COLO829 (cell line): ENCODE measurements around the gene TMEM134.
"Not testable (repeated sequence)": the region's sequence is repeated elsewhere in the genome, so short reads cannot be mapped to it uniquely, and the experiment has no call there.

Experiments
- DNase-seq: peaks from one replicate; pipeline ENCODE4 v3.0.0; 2012; ENCODE audit warnings: low spot score

TMEM134 gene

DNA sequence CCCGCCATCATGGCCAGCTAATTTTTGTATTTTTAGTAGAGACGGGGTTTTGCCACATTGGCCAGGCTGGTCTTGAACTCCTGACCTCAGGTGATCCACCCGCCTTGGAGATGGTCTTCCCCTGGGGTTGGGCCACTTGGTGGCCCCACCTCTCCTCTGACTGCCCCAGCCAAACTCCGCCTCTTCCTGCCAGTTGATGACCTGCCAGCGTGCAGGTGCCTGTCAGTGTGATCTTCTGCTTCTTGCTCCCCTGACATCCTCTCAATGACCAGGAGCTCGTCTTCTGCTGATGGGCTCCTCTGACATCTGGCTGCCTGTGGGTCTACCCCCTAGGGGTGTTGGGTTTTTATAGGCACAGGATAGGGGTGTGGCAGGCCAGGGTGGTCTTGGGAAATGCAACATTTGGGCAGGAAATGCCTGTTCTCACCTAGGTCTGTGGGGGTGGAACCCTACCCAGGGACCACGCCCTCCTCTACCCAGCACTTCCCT is 16.9 kb upstream of the TMEM134 start:
- DNase-seq: not testable (repeated sequence)

DNA sequence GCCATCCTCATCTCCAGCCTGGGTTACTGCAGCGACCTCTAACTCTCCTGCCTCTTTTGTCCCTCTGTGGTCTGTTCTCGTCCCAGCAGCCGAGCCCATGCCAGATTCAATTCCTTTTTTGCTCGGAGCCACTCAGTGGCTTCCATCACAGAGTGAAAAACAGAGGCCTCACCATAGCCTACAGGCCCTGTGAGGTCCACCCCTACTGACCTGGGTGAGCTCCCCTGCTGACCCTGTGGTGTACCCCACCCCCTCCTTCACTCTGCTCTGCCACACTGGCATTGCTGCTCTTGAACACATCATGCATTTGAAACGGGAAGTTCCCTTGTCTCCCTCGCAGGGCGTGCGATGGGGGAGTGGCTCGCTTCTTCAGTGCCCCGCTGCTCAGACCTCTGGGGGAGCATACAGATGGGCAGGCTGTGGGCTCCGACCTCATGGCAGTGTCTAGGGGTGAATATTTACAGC is 15.8 kb upstream of the TMEM134 start:
- no peak for DNase-seq

DNA sequence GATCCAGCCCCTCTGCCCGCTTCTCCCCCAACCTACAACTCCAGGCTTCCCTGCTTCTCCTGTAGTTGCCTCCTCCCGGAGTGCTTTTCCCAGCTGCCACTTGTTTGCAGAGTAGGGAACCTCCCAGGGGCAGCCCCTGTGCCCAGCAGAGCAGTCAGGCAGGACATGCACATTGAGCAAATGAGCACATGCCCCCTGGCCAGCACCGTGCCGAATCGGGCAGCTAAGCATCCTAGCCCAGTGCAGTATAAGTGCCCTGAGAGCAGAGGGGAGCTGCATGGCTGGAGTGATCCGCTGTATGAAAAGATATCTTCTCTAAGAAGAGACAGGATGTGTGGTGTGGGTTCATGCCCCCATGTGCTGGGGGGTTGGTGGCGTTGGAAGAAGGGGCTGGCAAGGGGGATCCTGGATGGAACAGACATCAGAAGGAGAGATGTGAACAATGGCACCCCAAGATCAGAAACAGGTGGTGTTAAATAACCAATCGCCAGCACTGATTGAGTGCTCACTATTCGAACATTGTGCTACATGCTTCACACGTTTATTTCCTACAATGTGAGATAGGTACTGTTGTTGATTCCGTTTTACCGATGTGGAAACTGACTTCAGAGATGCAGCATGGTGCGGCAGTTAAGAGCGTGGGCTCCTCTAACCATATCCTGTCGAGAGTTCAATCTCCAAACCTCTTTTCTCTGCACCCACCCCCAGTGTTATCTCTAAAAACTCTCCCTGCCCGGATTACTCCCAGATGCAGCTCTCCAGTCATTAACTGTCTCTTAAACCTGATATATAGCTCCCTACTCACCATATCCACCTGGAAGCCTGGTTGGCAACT is 15.0 kb upstream of the TMEM134 start:
- DNase-seq: no peak

DNA sequence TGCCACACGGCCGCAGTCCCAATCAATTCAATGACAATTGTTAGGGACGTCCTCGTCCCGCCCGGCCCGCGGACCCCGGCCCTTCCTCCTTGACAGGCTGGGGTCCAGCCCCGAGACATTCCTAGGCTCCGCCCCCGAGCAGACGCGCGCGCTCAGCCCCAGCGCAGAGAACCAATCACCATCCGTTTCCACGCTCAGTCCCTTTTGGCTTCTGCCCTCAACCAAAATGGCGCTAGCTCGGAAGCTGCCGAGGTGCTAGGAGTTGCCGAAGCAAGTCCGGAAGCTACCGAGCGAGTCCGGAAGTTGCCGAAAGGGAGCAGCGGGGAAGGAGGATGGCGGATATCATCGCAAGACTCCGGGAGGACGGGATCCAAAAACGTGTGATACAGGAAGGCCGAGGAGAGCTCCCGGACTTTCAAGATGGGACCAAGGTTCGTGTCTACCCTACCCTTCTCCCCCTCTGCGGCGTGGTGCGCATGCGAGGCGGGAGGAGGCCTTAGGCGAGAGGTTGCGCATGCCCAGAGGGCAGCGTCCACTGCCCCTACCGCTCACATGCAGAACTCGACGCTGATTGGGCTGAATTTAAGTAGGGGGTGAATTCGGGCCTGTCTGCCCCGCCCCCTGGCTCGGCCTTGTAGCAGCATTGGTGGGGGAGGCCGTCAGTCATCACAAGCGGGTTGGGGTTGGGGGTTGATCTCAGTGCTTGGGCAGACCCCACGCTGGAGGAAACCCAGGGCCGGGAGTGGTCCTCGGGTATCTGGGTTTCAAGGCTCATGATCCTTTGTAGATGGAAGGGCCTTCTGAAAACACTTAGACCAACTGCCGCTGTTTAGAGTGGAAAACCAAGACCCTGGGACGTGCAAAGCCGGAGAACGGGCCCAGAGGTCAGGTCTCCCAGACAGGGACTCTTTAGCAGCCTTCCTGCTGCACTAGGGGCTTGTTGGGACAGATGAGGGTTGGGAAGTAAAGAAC is 14.1 kb upstream of the TMEM134 start, which contains the start of gene AIP:
Gene AIP, plus strand, starts transcription at position 200 of the 972 bp plus-strand sequence. Its CDS starts 133 bp downstream, at position 333.
- DNase-seq: peak; percentile 99

DNA sequence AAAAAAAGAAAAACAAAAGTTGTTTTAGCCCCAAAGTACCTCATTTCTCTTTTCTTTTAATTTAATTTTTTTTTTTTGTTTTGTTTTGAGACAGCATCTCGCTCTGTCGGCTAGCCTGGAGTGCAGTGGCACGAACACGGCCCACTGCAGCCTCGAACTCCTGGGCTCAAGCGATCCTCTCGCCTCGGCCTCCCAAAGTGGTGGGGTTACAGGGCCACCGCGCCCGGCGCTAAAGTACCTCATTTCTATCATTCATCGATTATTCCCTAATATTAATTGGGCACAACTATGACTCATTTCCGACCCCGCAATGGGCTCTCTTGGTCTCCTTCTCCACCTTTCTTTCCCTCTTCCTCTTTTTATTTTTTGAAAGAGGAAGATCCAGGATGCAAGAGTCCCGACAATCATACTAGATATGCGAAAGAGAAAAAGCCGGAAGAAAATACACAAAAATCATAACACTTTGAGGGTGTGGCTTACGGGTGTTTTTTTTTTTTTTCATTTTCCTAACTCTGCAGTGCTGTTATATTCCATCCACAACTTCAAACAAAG is 13.3 kb upstream of the TMEM134 start:
- peak; percentile 25 for DNase-seq

DNA sequence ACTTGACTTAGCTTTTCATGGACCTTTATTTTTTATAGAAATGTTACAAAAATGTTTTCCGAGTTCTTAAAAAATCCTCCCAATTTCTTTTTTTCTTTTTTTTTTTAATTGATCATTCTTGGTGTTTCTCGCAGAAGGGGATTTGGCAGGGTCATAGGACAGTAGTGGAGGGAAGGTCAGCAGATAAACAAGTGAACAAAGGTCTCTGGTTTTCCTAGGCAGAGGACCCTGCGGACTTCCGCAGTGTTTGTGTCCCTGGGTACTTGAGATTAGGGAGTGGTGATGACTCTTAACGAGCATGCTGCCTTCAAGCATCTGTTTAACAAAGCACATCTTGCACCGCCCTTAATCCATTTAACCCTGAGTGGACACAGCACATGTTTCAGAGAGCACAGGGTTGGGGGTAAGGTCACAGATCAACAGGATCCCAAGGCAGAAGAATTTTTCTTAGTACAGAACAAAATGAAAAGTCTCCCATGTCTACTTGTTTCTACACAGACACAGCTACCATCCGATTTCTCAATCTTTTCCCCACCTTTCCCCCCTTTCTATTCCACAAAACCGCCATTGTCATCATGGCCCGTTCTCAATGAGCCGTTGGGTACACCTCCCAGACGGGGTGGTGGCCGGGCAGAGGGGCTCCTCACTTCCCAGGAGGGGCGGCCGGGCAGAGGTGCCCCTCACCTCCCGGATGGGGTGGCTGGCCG is 8.4 kb upstream of the TMEM134 start:
- not testable (repeated sequence) for DNase-seq

DNA sequence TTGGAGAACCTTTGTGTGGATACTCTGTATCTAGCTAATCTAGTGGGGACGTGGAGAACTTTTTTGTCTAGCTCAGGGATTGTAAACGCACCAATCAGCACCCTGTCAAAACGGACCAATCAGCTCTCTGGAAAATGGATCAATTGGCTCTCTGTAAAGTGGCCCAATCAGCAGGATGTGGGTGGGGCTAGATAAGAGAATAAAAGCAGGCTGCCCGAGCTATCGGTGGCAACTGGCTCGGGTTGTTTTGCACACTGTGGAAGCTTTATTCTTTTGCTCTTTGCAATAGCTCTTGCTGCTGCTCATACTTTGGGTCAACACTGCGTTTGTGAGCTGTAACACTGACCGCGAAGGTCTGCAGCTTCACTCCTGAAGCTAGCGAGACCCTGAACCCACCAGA is 7.6 kb upstream of the TMEM134 start:
- DNase-seq: not testable (repeated sequence)

DNA sequence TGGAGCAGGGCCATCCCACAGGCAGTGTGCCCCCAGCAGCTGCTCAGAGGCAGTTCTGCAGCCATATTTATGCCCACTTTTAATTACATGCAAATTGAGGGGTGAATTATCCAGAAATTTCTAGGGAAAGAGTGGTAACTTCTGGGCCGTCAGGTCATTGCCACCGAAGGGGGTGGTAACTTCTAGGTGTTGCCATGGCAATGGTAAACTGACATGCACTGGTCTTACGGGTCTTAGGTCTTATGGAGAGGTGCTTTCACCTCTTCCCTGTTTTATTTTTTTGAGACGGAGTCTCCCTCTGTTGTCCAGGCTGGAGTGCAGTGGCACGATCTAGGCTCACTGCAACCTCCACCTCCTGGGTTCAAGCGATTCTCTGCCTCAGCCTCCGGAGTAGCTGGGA is 3.8 kb upstream of the TMEM134 start:
- DNase-seq: no peak

DNA sequence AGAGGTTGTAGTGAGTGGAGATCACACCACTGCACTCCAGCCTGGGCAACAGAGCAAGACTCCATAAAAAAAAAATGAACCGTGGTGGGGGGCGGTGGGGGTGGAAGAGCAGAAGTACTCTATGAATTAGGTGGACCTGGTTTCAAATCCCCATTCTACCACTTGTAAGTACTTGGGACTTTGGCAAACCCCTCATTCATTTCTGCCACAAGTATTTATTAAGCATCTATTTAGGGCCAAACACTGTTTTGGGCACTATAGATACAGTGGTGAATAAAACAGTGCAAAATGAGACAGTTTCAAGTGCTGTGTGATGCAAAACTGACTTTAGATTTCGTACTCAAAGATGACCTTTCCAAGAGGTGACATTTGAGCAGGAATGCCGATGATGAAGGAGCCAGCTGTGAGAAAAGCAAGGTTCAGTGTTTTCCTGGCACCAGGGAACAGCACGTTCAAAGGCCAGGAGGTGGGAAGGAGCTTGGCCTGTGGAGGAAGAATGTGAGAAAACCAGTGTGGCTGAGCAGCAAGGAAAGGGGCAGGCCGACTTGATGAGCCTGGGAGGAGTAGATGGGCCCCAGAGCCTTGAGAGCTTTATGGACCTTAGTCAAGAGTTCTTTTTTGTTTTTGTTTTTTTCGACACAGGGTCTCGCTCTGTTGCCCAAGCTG is 1.4 kb upstream of the TMEM134 start:
- no peak for DNase-seq

DNA sequence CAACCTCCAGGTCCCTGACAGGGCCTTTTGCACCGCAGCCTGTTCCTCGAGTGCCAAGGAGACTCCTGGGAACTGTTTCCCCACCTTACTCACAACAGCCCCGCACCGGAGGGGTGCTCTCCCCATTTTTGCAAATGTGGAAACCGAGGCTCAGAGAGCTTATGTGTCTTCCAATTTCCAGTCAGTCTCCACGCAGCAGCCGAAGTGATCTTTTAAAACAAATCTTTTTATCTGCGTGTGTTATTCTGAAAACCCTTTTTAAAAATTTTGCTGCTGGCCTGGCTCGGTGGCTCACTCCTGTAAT is 409 bp upstream of the TMEM134 start:
- no peak for DNase-seq

DNA sequence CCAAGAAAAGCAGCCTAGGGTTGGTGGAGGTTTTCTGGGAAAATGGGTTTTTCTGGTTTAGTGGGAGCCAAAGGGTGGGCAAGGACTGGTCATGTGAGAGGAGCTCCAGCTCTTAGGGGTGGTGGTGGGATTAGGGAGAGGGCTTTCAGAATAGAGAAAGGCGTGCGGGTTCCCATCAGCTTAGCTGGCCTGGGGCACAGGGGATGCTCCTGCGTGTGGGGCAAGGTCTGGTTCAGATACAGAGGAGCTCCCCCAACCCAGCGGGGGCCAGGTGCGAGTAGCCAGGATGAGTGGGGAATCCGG is 644 bp downstream of the TMEM134 start:
- DNase-seq: no peak

DNA sequence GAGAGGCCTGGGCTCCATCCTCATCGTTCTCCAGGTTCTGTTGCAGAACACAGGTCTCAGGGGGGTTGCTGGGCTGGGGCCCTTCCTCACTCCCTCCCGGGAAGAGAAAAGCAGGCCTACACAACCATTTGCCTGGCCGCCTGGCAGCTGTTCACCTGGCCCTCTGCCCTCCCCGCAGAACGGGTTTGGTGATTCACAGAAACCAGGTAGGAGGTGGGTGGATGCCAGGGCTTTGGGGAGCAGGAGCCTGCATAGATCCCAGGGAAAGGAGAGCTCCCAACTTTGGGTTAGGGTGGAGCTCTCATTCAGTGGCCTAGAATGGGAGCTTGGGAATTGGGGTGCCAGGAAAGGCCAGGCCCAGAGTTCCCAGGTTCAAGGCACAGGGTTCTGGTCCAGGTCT is 995 bp downstream of the TMEM134 start:
- DNase-seq: no peak

DNA sequence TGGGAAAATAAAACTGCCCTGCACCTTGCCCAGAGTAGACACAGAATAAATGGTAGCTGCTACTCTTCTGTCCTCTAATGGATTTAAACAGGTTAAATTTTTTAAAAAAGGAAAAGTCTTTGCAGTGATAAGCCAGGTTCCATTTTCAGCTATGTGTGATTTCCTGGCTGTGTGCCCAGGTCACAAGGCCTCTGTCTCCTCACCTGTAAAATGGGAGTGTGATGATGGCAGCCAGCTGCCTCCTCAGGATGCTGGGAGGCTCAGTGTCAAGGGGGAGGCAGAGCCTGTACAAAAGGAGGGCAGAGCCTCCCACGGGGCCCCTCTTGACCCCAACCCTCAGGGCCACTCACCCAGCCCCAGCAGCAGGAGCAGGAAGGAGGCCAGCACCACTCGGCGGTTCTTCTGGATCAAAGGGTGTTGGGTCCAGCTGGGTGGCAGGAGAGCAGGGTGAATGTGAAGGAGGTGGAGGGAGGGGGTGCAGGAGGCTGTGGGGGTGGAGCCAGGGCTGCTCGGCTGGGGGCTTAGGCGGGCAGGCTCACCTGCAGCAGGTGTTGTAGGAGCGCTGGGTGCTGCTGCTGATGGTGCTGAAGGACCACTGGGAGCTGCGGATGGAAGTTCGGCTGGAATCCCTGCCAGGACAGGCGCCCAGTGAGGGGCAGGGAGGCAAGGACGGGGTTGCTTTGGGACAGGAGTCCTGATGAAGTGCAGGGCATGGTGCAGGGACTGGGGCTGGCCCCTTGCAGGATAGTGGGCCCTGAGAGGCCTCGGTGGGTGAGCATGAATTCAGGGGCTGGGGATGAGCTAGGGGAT is 1.9 kb downstream of the TMEM134 start:
- no peak for DNase-seq

DNA sequence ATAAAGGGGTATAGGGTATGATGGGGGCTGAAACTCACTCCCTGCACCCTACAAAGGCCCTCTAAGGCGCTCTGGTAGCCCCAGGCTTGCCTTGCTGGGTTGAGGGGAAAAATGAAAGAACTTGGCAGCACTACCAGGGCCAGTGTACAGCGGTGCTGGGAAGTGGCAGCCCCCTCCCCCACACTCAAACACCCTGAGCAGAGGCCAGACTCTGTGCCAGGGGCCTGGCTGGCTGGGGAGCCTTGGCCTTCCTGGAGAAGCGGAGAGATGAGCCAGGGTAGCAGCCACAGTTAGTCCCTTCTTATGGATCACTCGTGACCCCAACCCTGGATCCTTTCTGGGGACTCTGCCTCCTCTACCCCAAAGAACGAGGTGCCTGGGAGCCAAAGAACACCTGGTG is 2.7 kb downstream of the TMEM134 start:
- no peak for DNase-seq

DNA sequence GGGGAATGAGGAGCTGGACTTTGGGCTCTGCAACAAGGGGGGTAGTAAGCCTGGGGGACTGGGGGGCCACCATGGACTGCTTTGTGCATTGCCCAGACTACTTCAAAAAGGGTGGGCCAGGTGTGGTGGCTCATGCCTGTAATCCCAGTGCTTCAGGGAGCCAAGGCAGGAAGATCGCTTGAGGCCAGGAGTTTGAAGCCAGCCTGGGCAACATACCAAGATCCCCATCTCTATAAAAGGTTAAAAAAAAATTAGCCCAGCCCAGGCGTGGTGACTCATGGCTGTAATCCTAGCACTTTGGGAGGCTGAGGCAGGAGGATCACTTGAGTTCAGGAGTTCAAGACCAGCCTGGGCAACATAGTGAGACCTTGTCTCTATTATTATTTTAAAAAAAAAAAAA is 3.5 kb downstream of the TMEM134 start:
- not testable (repeated sequence) for DNase-seq

DNA sequence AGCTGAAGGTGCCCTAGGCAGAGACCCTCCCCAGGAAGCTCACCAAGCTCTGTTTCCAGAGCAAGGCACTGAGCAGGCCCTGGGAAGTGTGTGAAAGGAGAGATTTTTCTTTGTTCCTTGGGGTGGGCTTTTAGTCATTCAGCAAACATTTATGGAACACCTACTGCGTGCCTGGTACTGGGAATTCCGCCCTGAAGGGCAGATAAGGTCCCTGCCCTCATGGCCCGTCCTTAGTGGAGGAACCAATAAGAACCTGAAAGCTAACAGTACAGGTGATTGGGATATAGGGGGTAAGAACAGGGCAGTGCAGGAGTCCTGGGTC is 3.9 kb downstream of the TMEM134 start:
- no peak for DNase-seq

DNA sequence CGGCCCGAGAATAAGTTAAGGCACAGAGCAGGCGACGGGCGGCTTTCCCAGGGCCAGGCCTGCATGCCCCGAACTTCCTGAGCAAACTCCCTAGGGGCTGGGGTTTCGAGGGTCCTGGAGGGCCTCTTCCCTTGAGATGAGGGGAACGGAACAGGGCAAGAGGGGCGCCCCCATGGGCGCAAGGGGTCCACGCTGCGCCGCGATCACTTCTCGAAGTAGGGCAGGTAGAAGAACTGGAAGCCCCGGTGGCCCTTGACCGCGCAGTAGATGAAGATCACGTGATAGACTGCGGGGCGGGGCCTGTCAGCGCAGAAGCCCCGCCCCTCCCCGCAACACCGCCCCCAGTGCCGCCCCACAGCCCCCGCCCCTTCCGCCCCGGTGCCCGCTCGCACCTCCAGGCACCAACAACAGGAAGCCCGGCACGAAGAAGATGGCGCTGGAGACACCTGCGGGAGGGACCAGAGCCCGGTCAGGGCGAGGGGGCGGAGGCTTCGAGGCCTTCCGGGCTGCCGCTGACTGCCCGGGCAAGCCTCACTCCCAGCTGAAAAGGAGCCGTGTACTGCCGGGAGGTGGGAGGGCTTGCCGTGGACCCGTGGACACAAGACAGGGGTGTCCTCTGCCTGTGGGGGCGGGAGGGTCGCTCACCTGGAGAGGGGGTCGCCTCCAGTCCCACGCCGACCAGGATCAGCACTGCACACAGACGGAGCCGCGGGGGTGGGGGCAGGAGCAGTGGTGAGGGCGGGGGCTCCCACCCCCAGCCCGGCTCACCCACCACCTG is 4.5 kb downstream of the TMEM134 start:
- peak; percentile 85 for DNase-seq

DNA sequence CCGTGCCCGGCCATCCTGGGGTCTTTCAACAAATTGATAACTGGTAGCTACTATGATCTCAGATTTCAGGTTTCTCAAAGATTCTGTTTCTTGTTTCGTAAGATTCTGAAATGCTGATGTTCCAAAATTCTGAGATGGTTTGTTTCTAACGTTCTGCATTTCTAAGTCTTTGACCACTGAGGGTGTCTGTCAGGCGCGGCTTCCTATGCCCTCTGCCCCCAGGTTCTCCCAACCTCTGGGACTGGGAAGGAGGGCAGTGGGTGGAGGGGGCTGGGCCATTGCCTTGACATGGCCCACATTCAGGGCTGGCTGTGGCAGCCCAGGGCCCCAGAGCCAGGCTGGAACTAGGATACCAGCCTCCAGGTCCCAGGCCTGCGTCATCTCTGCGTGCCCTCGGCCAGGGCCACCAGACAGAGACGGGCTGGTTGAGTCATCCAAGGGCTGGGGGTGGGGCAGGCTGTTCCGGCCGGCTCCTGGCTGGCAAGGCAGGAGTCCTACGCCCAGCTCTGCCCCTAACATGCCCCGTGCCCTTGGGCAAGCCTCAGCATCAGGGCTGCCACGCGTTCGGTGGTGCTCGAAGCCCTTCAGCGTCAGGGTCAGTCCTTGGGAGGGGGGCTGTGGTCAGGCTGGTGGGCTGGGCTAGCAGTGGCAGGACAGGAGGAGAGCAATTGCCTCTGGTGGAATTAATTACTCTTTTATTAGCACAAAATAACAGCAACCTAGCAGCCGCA is 5.2 kb downstream of the TMEM134 start:
- peak; percentile 72 for DNase-seq

DNA sequence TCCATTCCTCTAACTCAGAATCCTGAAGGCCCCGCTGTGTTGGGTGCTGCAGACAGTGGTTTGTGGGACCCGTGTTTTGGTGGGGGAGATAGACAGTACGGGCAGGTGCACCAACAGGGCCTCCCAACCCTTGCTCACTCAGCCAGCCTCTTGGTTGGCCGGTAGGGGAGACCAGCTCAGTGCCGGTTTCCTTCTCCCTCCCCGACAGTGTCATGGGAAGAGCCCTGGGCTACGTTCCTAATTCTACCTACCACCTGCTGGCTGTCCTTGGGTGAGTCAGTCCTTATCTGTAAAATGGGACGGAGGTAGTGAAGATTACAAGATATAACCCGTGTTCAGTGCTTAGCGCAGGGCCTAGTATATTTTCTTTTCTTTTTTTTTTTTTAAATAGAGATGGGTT is 5.9 kb downstream of the TMEM134 start:
- no peak for DNase-seq
